DOHH2 (cell line): ENCODE data around the gene RABGAP1L.
A peak's percentile ranks its signal among the peaks of the same experiment; 100 is the strongest.

ENCODE experiments used
- H3F3A ChIP-seq: fragments of 200-600 bp; sonication (generic), shearing (Covaris generic); 2 replicates; pipeline ENCODE4 v1.6.0; 2016; ENCODE audit warnings: antibody characterized with exemption, mild to moderate bottlenecking; ENCODE audit not compliant: control insufficient read depth, insufficient read depth
- H3K27ac ChIP-seq: fragments of 200-600 bp; sonication (generic); 2 replicates; pipeline ENCODE4 v1.5.1; 2014; ENCODE audit warnings: low read depth, mild to moderate bottlenecking, low read length, moderate library complexity
- H3K27me3 ChIP-seq: fragments of 200-600 bp; sonication (generic); 2 replicates; pipeline ENCODE4 v1.6.1; 2014; ENCODE audit warnings: mild to moderate bottlenecking, low read length, mixed read lengths; ENCODE audit not compliant: control insufficient read depth
- H3K36me3 ChIP-seq: fragments of 200-600 bp; sonication (generic); 2 replicates; pipeline ENCODE4 v1.6.1; 2014; ENCODE audit warnings: mild to moderate bottlenecking, low read length, moderate library complexity, mixed read lengths; ENCODE audit not compliant: control insufficient read depth
- H3K4me1 ChIP-seq: fragments of 200-600 bp; sonication (generic); 2 replicates; pipeline ENCODE4 v1.6.1; 2014; ENCODE audit warnings: mild to moderate bottlenecking, low read length, mixed read lengths; ENCODE audit not compliant: control insufficient read depth
- H3K4me2 ChIP-seq: fragments of 200-600 bp; sonication (generic); 2 replicates; pipeline ENCODE4 v1.6.0; 2014; ENCODE audit warnings: mild to moderate bottlenecking, low read length, moderate library complexity
- H3K4me3 ChIP-seq: fragments of 200-600 bp; sonication (generic); 2 replicates; pipeline ENCODE4 v1.5.1; 2014; ENCODE audit warnings: mild to moderate bottlenecking, low read length, mixed read lengths
- H3K79me2 ChIP-seq: fragments of 200-600 bp; sonication (generic); 2 replicates; pipeline ENCODE4 v1.6.1; 2014; ENCODE audit warnings: mild to moderate bottlenecking, low read length, mixed read lengths; ENCODE audit not compliant: control insufficient read depth
- H3K9me2 ChIP-seq: fragments of 200-600 bp; sonication (generic); replicated peaks from 2 replicates; pipeline ENCODE4 v1.6.1; 2014; ENCODE audit warnings: mild to moderate bottlenecking, low read length, mixed read lengths; ENCODE audit not compliant: control insufficient read depth
- H3K9me3 ChIP-seq: fragments of 200-600 bp; sonication (generic); 2 replicates; pipeline ENCODE4 v1.6.1; 2014; ENCODE audit warnings: antibody characterized with exemption, low read length, mixed read lengths; ENCODE audit not compliant: control insufficient read depth, insufficient read depth
- H4K20me1 ChIP-seq: fragments of 200-600 bp; sonication (generic); 2 replicates; pipeline ENCODE4 v1.6.0; 2014; ENCODE audit warnings: low read depth, mild to moderate bottlenecking, antibody characterized with exemption, low read length, moderate library complexity; ENCODE audit not compliant: control insufficient read depth, insufficient read depth
- EZH2phosphoT487 ChIP-seq: fragments of 200-600 bp; sonication (generic); IDR thresholded peaks from 2 replicates; pipeline ENCODE4 v1.6.1; 2017; ENCODE audit warnings: borderline replicate concordance, mild to moderate bottlenecking, antibody characterized with exemption, low read length, moderate library complexity, mixed read lengths
- TF ChIP-seq, protein P1 (sequence below): fragments of 200-600 bp; sonication (generic); IDR thresholded peaks from one replicate; pipeline ENCODE4 v1.5.1; 2014; ENCODE audit warnings: antibody characterized with exemption, mild to moderate bottlenecking, low read depth, low read length; ENCODE audit not compliant: poor library complexity, severe bottlenecking

The RABGAP1L gene

DNA sequence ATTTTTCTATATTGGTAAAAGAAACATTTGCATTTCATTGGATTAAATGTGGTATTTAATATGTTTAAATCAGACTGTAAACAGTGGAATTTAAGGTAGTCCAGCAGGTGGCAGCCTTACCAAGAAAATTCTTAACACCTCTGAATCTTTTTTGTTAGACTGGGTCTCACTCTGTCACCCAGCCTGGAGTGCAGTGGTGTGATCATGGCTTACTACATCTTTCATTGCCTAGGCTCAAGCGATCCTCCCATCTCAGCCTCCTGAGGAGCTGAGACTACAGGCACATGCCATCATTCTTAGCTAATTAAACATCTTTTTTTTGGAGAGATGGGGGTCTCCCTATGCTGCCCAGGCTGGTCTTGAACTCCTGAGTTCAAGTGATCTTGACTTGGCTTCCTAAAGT, 98.8 kb downstream of the RABGAP1L start:
- TF ChIP-seq, protein P1, sequence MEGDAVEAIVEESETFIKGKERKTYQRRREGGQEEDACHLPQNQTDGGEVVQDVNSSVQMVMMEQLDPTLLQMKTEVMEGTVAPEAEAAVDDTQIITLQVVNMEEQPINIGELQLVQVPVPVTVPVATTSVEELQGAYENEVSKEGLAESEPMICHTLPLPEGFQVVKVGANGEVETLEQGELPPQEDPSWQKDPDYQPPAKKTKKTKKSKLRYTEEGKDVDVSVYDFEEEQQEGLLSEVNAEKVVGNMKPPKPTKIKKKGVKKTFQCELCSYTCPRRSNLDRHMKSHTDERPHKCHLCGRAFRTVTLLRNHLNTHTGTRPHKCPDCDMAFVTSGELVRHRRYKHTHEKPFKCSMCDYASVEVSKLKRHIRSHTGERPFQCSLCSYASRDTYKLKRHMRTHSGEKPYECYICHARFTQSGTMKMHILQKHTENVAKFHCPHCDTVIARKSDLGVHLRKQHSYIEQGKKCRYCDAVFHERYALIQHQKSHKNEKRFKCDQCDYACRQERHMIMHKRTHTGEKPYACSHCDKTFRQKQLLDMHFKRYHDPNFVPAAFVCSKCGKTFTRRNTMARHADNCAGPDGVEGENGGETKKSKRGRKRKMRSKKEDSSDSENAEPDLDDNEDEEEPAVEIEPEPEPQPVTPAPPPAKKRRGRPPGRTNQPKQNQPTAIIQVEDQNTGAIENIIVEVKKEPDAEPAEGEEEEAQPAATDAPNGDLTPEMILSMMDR, result peak; percentile 69
- TF ChIP-seq EZH2phosphoT487, result no peak
- Histone ChIP-seq H3K79me2 (no peaks in the 10 kb centered on the region), H3K4me3 (no peak overlapping the region), H4K20me1 (no peaks in the 10 kb centered on the region), H3K27ac (no peak overlapping the region), H3F3A (peaks cover 14% of the 10 kb centered on the region), H3K4me2 (no peak overlapping the region), H3K4me1 (peaks cover 29% of the 10 kb centered on the region), H3K27me3 (no peaks in the 10 kb centered on the region), H3K36me3 (peaks cover 6% of the 10 kb centered on the region), H3K9me2 (no peaks in the 10 kb centered on the region), H3K9me3 (no peaks in the 10 kb centered on the region)

DNA sequence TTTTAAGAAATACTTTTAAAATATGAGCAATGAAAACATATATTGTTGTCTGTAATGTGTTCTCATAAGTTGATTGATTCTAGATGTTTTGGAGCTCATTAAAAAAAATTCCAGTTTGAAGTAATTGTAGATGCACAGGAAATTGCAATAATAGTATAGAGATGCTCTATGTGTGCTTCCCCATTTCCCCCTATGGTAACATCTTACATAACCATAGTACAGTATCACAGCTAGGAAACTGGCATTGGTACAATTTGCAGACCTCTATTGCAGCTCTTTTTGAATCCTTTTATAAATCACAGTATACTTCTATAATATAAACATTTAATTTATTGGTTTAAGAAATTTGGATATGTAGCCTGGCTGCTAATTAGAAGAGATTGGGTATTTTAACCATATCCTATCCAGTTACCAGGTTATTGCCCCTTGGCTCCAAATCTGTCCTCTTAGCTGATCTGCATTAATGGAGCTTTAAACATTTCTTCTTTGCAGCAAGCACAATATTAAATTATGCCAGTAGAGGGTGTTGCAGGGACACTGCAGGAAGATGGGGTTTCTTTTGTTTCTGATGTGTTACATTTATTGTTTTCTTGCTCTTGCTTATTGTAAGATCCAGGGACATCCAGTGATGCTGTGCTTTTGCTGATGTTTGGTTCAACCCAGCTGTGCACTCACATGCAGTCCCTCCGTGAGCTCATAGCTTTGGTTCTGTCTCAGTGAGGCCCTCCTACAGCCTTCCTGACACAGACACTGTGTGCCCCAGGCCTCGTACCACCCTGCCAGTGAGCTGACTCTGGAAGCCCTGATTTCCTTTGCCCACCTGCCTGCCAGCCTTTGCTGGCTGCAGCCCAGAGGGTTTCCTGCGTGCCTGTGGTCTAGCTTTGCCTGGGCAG, 103.3 kb downstream of the RABGAP1L start:
- Histone ChIP-seq H3K4me1 (peaks cover 73% of the 10 kb centered on the region), H3K79me2 (peaks cover 8% of the 10 kb centered on the region), H4K20me1 (no peaks in the 10 kb centered on the region), H3K4me3 (peak overlapping the region; percentile 53), H3K27me3 (no peaks in the 10 kb centered on the region), H3K4me2 (peak overlapping the region; percentile 73), H3K9me3 (no peaks in the 10 kb centered on the region), H3K27ac (peak overlapping the region; percentile 89), H3K36me3 (peaks cover 13% of the 10 kb centered on the region; the same call in 1 of the 2 replicates), H3F3A (peaks cover 28% of the 10 kb centered on the region), H3K9me2 (no peaks in the 10 kb centered on the region)
- TF ChIP-seq, protein P1, result peak; percentile 91
- no peak for TF ChIP-seq EZH2phosphoT487

DNA sequence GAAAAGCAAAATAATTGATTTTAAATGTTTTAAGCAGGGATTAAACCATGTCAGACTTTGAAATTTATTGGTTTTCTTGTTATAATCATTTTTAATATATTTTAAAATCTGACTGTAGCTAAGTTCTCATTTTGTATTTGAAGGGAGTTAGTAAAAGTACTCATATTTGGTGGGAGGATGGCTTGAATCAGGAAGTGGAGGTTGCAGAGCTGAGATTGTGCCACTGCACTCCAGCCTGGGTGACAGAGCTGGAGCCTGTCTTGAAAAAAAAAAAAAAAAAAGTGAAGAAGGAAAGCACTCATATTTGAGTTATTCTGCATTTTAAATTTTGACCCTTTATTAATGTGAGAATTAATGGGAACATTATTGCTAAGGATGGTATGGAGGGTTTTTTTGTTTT, 106.0 kb downstream of the RABGAP1L start:
- TF ChIP-seq, protein P1, result no peak
- TF ChIP-seq EZH2phosphoT487, result no peak
- Histone ChIP-seq H3K27ac (peak overlapping the region; percentile 89), H3K9me3 (no peaks in the 10 kb centered on the region), H3K79me2 (peaks cover 8% of the 10 kb centered on the region), H3K4me3 (peak overlapping the region; percentile 18; the same call in 1 of the 2 replicates), H3K4me2 (peak overlapping the region; percentile 42), H3K4me1 (peaks cover 88% of the 10 kb centered on the region), H3F3A (peaks cover 31% of the 10 kb centered on the region), H4K20me1 (no peaks in the 10 kb centered on the region), H3K36me3 (peaks cover 17% of the 10 kb centered on the region; the same call in 1 of the 2 replicates), H3K27me3 (no peaks in the 10 kb centered on the region), H3K9me2 (no peaks in the 10 kb centered on the region)
